ENCODE results near the gene SLX9.
A peak's percentile ranks its signal among the peaks of the same experiment; 100 is the strongest.

The SLX9 gene

DNA sequence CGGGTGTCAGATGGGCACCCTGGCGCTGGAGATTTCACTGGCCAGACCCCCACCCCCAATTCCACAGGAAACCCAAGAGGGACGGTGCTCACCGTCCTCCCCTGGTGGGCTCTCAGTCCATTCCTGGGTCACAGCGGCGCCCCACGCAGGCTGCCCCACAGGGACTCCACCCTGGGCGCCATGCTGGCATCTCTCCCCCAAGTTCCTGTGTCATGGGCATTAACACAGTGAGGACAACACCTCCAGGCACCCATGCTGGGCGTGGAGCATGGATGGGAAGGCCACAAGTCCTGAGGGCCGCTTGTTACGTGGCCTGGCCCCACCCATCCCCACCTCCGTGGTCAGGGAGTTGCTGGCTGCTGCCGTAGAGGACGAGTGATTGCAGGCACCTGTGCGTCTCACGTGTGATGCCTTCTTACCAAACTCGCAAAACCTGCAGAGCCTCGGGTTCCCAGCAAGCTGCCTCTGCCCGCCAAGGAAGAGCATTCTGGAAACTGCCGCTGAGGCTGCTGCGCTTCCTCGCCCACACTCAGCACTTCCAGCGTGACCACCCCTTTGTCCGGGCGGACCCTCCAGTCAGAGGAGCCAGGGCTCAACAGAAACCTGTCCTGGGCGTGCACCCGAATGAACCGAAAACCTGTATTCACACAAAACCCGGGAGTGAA, 60.3 kb downstream of the SLX9 start:
- Histone ChIP-seq H2BK120ac (ENCODE audit: low read depth, low read length) (no peak overlapping the region), H2BK15ac (replicated peaks; ENCODE audit: low read depth) (no peak overlapping the region), H3K27ac (ENCODE audit: low read depth, low read length) (no peak overlapping the region), H3K36me3 (ENCODE audit: control insufficient read depth, insufficient read depth, low read length) (no peaks in the 10 kb centered on the region), H3K18ac (ENCODE audit: low read length) (no peak overlapping the region), H3K4me2 (ENCODE audit: low read length) (no peak overlapping the region), H4K8ac (ENCODE audit: low read depth, low read length) (no peak overlapping the region), H3K4me3 (ENCODE audit: low read length) (no peak overlapping the region), H3K27me3 (ENCODE audit: insufficient read depth, low read length, poor library complexity) (no peaks in the 10 kb centered on the region), H4K5ac (ENCODE audit: low read length) (no peak overlapping the region), H3K56ac (ENCODE audit: low read length) (no peak overlapping the region), H3K4me1 (ENCODE audit: control insufficient read depth, low read depth, low read length) (no peaks in the 10 kb centered on the region), H3K4ac (ENCODE audit: low read depth, low read length) (no peak overlapping the region), H3K9ac (ENCODE audit: low read length) (no peak overlapping the region), H3K79me1 (ENCODE audit: low read length) (no peaks in the 10 kb centered on the region), H2BK5ac (ENCODE audit: low read length) (no peak overlapping the region), H3K23ac (ENCODE audit: low read length) (no peak overlapping the region), H2AK5ac (ENCODE audit: low read length) (no peak overlapping the region), H3K79me2 (ENCODE audit: control insufficient read depth, insufficient read depth, low read length) (no peaks in the 10 kb centered on the region)
- no CpG with 5 or more reads among the region's 29 CpGs for WGBS (ENCODE audit: extremely low coverage, insufficient coverage, low lambda C conversion rate)
- DNase-seq = no peak

DNA sequence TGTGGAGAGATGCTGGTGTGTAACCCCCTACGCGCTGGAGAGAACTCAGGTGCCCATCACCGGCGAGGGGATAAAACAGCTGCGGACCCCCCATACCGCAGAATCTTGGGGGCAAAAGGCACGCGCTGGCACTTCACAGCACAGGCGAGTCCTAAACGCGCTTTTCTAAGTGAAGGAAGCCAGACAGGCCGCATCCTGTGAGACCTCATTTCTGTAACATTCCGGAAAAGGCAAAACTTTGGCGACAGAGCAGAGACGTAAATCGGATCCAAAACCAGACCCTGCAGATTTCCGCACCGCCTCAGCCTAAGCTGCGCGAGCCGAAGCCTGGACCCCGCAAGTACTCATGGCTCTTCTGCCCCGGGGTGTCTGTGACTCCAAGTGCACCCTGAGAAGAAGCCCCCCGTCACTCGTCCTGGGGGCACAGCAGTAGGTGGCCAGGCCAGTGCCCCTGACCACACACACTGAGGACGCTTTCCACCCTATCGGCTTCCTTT, 60.9 kb downstream of the SLX9 start:
- no peak for DNase-seq
- no peak overlapping the region for H2BK5ac ChIP-seq (ENCODE audit: low read length)

DNA sequence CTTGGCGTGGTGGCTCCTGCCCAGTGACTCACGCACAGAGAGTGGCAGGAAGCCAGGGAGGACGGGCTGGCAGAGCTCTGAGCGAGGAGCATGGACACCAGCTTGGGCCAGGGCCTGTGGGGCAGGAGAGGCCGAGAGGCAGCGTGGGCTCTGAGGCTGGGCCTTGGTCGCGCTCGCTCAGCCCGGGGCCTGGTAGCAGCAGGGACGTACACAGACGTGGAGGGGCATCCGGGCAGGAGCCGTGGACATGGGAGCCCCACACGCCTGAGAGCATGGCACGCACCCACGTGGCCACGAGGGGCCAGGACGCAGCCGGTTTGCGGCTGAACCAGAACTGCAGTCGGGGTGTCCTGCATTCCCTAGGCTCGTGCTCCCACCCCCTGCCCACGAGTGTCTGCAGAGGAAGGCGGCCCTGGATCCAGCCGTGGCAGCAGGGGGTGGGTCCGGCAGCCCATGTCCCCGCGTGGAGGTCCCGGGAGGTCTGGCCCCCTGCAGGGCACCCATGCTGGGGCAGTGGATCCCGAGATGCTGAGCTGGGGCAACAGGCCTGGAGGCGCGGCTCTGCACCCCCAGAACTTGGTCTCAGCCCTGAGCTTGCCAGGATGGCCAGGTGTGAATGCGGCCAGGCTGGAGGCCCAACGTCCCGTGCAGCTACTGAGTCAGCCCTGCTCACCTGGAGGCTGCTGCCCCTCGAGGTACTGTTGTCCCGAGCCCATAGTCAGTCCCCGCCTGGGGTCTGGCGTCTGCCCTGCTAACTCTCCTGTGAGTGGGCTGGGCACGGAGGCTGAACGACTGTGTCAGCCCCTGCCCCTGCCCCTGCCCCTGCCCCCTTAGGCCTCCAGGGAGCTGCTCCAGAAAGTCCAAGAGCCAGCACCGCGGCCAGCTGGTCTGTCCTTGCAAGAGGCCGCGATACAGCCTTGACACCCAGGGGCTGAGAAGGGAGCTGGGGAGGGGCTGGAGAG, 61.6 kb downstream of the SLX9 start:
- Histone ChIP-seq H3K9ac (ENCODE audit: low read length) (no peak overlapping the region), H4K5ac (ENCODE audit: low read length) (no peak overlapping the region), H3K4me1 (ENCODE audit: control insufficient read depth, low read depth, low read length) (no peaks in the 10 kb centered on the region), H2BK120ac (ENCODE audit: low read depth, low read length) (no peak overlapping the region), H3K27ac (ENCODE audit: low read depth, low read length) (no peak overlapping the region), H3K36me3 (ENCODE audit: control insufficient read depth, insufficient read depth, low read length) (no peaks in the 10 kb centered on the region), H3K27me3 (ENCODE audit: insufficient read depth, low read length, poor library complexity) (no peaks in the 10 kb centered on the region), H3K4me2 (ENCODE audit: low read length) (no peak overlapping the region), H3K4me3 (ENCODE audit: low read length) (no peak overlapping the region), H3K79me1 (ENCODE audit: low read length) (no peaks in the 10 kb centered on the region), H3K18ac (ENCODE audit: low read length) (no peak overlapping the region), H2AK5ac (ENCODE audit: low read length) (no peak overlapping the region), H3K79me2 (ENCODE audit: control insufficient read depth, insufficient read depth, low read length) (no peaks in the 10 kb centered on the region), H2BK5ac (ENCODE audit: low read length) (no peak overlapping the region), H2BK15ac (replicated peaks; ENCODE audit: low read depth) (no peak overlapping the region), H4K8ac (ENCODE audit: low read depth, low read length) (no peak overlapping the region), H3K23ac (ENCODE audit: low read length) (no peak overlapping the region), H3K4ac (ENCODE audit: low read depth, low read length) (no peak overlapping the region), H3K56ac (ENCODE audit: low read length) (no peak overlapping the region)
- WGBS (ENCODE audit: extremely low coverage, insufficient coverage, low lambda C conversion rate) = no CpG with 5 or more reads among the region's 46 CpGs
- no peak for DNase-seq

More for the DNA sequence above, 60.9 kb downstream of the SLX9 start:
- Histone ChIP-seq H3K4me1 (ENCODE audit: control insufficient read depth, low read depth, low read length) (no peaks in the 10 kb centered on the region), H4K8ac (ENCODE audit: low read depth, low read length) (no peak overlapping the region), H3K4ac (ENCODE audit: low read depth, low read length) (no peak overlapping the region), H2AK5ac (ENCODE audit: low read length) (no peak overlapping the region), H3K4me2 (ENCODE audit: low read length) (no peak overlapping the region), H4K5ac (ENCODE audit: low read length) (no peak overlapping the region), H3K4me3 (ENCODE audit: low read length) (no peak overlapping the region), H3K27ac (ENCODE audit: low read depth, low read length) (no peak overlapping the region), H2BK120ac (ENCODE audit: low read depth, low read length) (no peak overlapping the region), H2BK15ac (replicated peaks; ENCODE audit: low read depth) (no peak overlapping the region), H3K18ac (ENCODE audit: low read length) (no peak overlapping the region), H3K56ac (ENCODE audit: low read length) (no peak overlapping the region), H3K23ac (ENCODE audit: low read length) (no peak overlapping the region), H3K27me3 (ENCODE audit: insufficient read depth, low read length, poor library complexity) (no peaks in the 10 kb centered on the region), H3K9ac (ENCODE audit: low read length) (no peak overlapping the region), H3K36me3 (ENCODE audit: control insufficient read depth, insufficient read depth, low read length) (no peaks in the 10 kb centered on the region), H3K79me2 (ENCODE audit: control insufficient read depth, insufficient read depth, low read length) (no peaks in the 10 kb centered on the region), H3K79me1 (ENCODE audit: low read length) (no peaks in the 10 kb centered on the region)
- no CpG with 5 or more reads among the region's 27 CpGs for WGBS (ENCODE audit: extremely low coverage, insufficient coverage, low lambda C conversion rate)

DNA sequence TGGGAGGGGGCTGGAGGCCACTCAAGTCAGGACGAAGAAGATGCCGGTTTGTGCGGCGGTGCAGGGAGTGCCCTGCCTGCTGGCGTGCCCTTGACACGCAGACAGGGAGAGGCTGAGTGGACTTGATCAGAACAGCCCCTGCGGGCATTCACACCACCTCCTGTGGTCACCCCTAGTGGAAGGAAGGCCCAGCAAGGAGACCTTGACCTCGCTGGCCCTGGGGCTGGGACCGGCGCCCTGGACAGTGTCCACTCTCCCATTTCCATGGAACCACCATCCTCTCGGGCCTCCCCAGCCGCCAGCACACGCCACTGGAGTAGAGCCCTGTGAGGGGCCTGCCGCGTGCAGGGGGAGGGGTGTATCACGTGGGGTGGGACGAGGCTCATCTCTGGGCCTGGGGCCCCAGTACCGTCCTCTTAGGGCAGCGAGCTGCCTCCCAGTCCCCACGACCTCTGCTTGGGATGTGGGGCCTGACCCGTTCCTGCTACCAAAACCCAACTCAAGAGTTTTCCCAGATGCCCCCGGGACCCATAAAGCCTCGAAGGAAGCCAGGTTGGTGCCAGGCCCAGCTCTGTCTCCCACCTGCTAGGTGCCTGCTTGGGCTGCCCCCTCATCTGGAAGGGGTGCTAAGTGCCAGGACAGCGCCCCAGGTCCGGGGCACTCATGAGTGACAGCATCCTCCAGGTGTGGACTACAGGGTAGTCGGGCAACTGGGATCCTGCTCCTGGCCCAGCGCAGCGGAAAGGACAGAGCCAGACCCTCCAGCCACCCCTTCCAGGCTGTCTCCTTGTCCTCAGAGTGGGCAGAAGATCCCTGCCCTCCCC, 62.8 kb downstream of the SLX9 start:
- Histone ChIP-seq H3K79me2 (ENCODE audit: control insufficient read depth, insufficient read depth, low read length) (no peaks in the 10 kb centered on the region), H2BK5ac (ENCODE audit: low read length) (no peak overlapping the region), H3K27ac (ENCODE audit: low read depth, low read length) (no peak overlapping the region), H3K23ac (ENCODE audit: low read length) (no peak overlapping the region), H3K9ac (ENCODE audit: low read length) (no peak overlapping the region), H3K18ac (ENCODE audit: low read length) (no peak overlapping the region), H2BK15ac (replicated peaks; ENCODE audit: low read depth) (no peak overlapping the region), H3K4ac (ENCODE audit: low read depth, low read length) (no peak overlapping the region), H4K5ac (ENCODE audit: low read length) (no peak overlapping the region), H3K36me3 (ENCODE audit: control insufficient read depth, insufficient read depth, low read length) (no peaks in the 10 kb centered on the region), H3K27me3 (ENCODE audit: insufficient read depth, low read length, poor library complexity) (no peaks in the 10 kb centered on the region), H3K79me1 (ENCODE audit: low read length) (no peaks in the 10 kb centered on the region), H3K56ac (ENCODE audit: low read length) (no peak overlapping the region), H3K4me3 (ENCODE audit: low read length) (no peak overlapping the region), H3K4me1 (ENCODE audit: control insufficient read depth, low read depth, low read length) (no peaks in the 10 kb centered on the region), H2BK120ac (ENCODE audit: low read depth, low read length) (no peak overlapping the region), H3K4me2 (ENCODE audit: low read length) (no peak overlapping the region), H2AK5ac (ENCODE audit: low read length) (no peak overlapping the region), H4K8ac (ENCODE audit: low read depth, low read length) (no peak overlapping the region)
- WGBS (ENCODE audit: extremely low coverage, insufficient coverage, low lambda C conversion rate) = no CpG with 5 or more reads among the region's 28 CpGs
- DNase-seq = no peak

DNA sequence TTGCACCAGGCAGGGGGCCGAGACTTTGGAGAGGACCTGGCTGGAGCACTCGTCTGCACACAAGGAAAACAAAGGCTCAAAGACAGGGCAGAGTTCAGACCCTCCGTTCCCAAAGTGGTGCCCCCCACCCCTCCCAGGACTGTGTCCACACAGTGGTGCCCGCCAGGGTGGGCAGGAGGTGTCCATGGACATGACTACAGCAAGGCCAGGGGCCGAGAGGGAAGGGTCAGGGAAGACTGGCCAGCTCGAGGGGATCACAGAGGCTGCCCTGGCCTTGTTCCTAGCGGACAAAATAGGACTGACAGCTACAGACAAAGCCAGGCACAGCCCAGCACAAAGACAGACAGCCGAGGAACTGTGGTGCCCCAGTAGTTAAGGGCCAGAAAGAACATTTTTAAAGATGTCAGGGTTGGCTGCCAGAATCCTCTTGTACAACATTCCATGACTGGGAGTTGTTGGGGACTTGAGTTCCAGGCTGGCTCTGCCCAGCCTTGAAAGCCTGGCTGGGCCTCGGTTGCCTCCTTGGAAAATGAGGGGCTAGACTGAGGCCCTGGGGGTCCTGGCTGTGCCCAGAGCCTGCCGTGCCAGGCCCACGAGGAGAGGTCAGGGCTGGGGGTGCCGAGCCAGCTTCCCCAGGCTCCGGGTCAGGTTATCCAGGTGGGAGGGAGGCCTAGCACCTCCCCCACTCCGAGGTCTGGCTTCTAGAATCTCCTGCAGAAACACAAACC, 63.7 kb downstream of the SLX9 start:
- Histone ChIP-seq H3K4me1 (ENCODE audit: control insufficient read depth, low read depth, low read length) (no peaks in the 10 kb centered on the region), H3K79me2 (ENCODE audit: control insufficient read depth, insufficient read depth, low read length) (no peaks in the 10 kb centered on the region), H3K9ac (ENCODE audit: low read length) (no peak overlapping the region), H3K18ac (ENCODE audit: low read length) (no peak overlapping the region), H2BK120ac (ENCODE audit: low read depth, low read length) (no peak overlapping the region), H4K5ac (ENCODE audit: low read length) (no peak overlapping the region), H3K36me3 (ENCODE audit: control insufficient read depth, insufficient read depth, low read length) (no peaks in the 10 kb centered on the region), H2BK5ac (ENCODE audit: low read length) (no peak overlapping the region), H2AK5ac (ENCODE audit: low read length) (no peak overlapping the region), H3K27ac (ENCODE audit: low read depth, low read length) (no peak overlapping the region), H3K79me1 (ENCODE audit: low read length) (no peaks in the 10 kb centered on the region), H3K4ac (ENCODE audit: low read depth, low read length) (no peak overlapping the region), H3K56ac (ENCODE audit: low read length) (peak overlapping the region; percentile 76), H4K8ac (ENCODE audit: low read depth, low read length) (no peak overlapping the region), H3K4me3 (ENCODE audit: low read length) (no peak overlapping the region), H3K4me2 (ENCODE audit: low read length) (no peak overlapping the region), H2BK15ac (replicated peaks; ENCODE audit: low read depth) (no peak overlapping the region), H3K27me3 (ENCODE audit: insufficient read depth, low read length, poor library complexity) (no peaks in the 10 kb centered on the region), H3K23ac (ENCODE audit: low read length) (peak overlapping the region; percentile 45)
- WGBS (ENCODE audit: extremely low coverage, insufficient coverage, low lambda C conversion rate) = no CpG with 5 or more reads among the region's 14 CpGs
- DNase-seq = no peak
